H1 (cell line): ENCODE data around the gene RHOB.

Source experiments
- ATF2 ChIP-seq: IDR thresholded peaks from 2 replicates; pipeline ENCODE4 v1.6.1; 2012; ENCODE audit warnings: low read length, inconsistent platforms
- BRCA1 ChIP-seq: IDR thresholded peaks from 2 replicates; pipeline ENCODE4 v1.6.1; 2012; ENCODE audit warnings: low read depth, low read length, improper control_type of control experiment
- CTCF ChIP-seq, 3 experiments: IDR thresholded peaks; 1 replicate in 2 of 3; 2 replicates in 1 of 3; pipeline versions ENCODE4 v1.5.1 to v1.6.1; 2011; ENCODE audit warnings: low read length in 3 of 3, mild to moderate bottlenecking in 3 of 3, inconsistent platforms in 2 of 3, low read depth in 1 of 3, moderate library complexity in 1 of 3; ENCODE audit not compliant: insufficient read depth in 1 of 3; ENCODE audit errors: control extremely low read depth in 1 of 3
- EP300 ChIP-seq, 2 experiments: IDR thresholded peaks; 1 replicate in 1 of 2; 2 replicates in 1 of 2; pipeline ENCODE4 v1.6.1; 2011 to 2012; ENCODE audit warnings: low read depth in 2 of 2, low read length in 2 of 2, mild to moderate bottlenecking in 2 of 2, borderline replicate concordance in 1 of 2, inconsistent platforms in 1 of 2, moderate library complexity in 1 of 2
- EZH2 ChIP-seq: fragments of 200-600 bp; sonication (generic); IDR thresholded peaks from 2 replicates; pipeline ENCODE4 v1.7.1; 2012; ENCODE audit warnings: low read depth, mild to moderate bottlenecking, moderate library complexity, low read length, inconsistent platforms; ENCODE audit not compliant: severe bottlenecking
- FOSL1 ChIP-seq: IDR thresholded peaks from 2 replicates; pipeline ENCODE4 v1.6.1; 2011; ENCODE audit warnings: mild to moderate bottlenecking, low read depth, low read length, moderate library complexity; ENCODE audit not compliant: insufficient read depth
- NRF1 ChIP-seq: IDR thresholded peaks from 2 replicates; pipeline ENCODE4 v1.6.1; 2011; ENCODE audit warnings: mild to moderate bottlenecking, low read depth, low read length, improper control_type of control experiment
- POLR2A ChIP-seq, 2 experiments: IDR thresholded peaks; 1 replicate in 1 of 2; 2 replicates in 1 of 2; pipeline ENCODE4 v1.6.1; 2011; ENCODE audit warnings: low read depth in 2 of 2, low read length in 2 of 2, mild to moderate bottlenecking in 2 of 2; ENCODE audit errors: control extremely low read depth in 1 of 2
- RFX5 ChIP-seq: IDR thresholded peaks from 2 replicates; pipeline ENCODE4 v1.6.1; 2011; ENCODE audit warnings: low read depth, low read length, improper control_type of control experiment, borderline replicate concordance
- SAP30 ChIP-seq: fragments of 300-600 bp; sonication (generic); IDR thresholded peaks from 2 replicates; pipeline ENCODE4 v1.7.1; 2012; ENCODE audit warnings: low read length, moderate library complexity, mild to moderate bottlenecking, inconsistent platforms; ENCODE audit not compliant: insufficient read depth, insufficient replicate concordance

- TF ChIP-seq EP300 (IDR thresholded peaks at IDR 0.05; ENCODE audit: borderline replicate concordance in 1 of 2, low read depth in 2 of 2, low read length in 2 of 2): no peak
- no peak for TF ChIP-seq RFX5
- TF ChIP-seq CTCF (IDR thresholded peaks at IDR 0.05; ENCODE audit: control extremely low read depth in 1 of 3, insufficient read depth in 1 of 3, low read depth in 1 of 3, low read length in 3 of 3): no peak
- no peak for TF ChIP-seq EZH2
- TF ChIP-seq POLR2A (IDR thresholded peaks at IDR 0.05; ENCODE audit: control extremely low read depth in 1 of 2, low read depth in 2 of 2, low read length in 2 of 2): no peak
- no peak for TF ChIP-seq BRCA1
- TF ChIP-seq FOSL1: no peak
- TF ChIP-seq SAP30: no peak
- TF ChIP-seq ATF2: no peak
- TF ChIP-seq NRF1: no peak
These were observed 10.0 kb downstream of the RHOB start for GRCh38 chr2:20456636-20457426.
